ENCODE results near the gene PCBD1. TPM values are rescaled to one million over a fixed set of nuclear protein-coding genes. Genes with fewer than 3 reads are reported as not detected.
A peak's percentile ranks its signal among the peaks of the same experiment; 100 is the strongest.

PCBD1 gene
- total RNA-seq, 1 donor from 2014 or later = 162 TPM

DNA sequence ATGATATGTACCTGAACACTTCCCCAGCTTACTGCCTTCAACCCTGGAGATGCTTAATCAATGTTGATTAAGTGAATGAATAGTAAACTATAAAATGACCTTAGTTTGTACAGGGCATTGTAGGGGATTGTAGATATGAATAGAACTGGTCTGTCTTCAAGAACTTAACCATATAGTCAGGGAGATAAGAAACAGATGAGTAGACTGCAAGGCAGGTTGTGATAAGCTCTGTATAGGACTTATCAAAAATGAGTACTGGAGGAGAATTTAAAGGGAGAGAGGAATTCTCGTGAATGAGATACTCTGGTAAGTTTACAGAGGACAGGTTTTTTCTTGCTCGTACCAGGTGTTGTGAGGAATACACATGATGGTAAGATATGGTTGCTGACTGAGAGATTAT lies 45.0 kb downstream of the PCBD1 start:
- no peak overlapping the region for H3K4me3 Mint-ChIP-seq (ENCODE audit: low read depth)
- peaks cover 3% of the 10 kb centered on the region for H3K9me3 Mint-ChIP-seq (ENCODE audit: low read depth)
- TF ChIP-seq, protein P1, sequence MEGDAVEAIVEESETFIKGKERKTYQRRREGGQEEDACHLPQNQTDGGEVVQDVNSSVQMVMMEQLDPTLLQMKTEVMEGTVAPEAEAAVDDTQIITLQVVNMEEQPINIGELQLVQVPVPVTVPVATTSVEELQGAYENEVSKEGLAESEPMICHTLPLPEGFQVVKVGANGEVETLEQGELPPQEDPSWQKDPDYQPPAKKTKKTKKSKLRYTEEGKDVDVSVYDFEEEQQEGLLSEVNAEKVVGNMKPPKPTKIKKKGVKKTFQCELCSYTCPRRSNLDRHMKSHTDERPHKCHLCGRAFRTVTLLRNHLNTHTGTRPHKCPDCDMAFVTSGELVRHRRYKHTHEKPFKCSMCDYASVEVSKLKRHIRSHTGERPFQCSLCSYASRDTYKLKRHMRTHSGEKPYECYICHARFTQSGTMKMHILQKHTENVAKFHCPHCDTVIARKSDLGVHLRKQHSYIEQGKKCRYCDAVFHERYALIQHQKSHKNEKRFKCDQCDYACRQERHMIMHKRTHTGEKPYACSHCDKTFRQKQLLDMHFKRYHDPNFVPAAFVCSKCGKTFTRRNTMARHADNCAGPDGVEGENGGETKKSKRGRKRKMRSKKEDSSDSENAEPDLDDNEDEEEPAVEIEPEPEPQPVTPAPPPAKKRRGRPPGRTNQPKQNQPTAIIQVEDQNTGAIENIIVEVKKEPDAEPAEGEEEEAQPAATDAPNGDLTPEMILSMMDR (IDR thresholded peaks at IDR 0.05; ENCODE audit: unreplicated experiment) = no peak
- DNase-seq (ENCODE audit: low spot score, unreplicated experiment) = no peak
- H3K27ac Mint-ChIP-seq = no peak overlapping the region
- peaks cover 29% of the 10 kb centered on the region for H3K36me3 Mint-ChIP-seq (ENCODE audit: insufficient read depth)
- H3K27me3 Mint-ChIP-seq = no peaks in the 10 kb centered on the region
- peaks cover 34% of the 10 kb centered on the region for H3K4me1 Mint-ChIP-seq (ENCODE audit: low read depth)

DNA sequence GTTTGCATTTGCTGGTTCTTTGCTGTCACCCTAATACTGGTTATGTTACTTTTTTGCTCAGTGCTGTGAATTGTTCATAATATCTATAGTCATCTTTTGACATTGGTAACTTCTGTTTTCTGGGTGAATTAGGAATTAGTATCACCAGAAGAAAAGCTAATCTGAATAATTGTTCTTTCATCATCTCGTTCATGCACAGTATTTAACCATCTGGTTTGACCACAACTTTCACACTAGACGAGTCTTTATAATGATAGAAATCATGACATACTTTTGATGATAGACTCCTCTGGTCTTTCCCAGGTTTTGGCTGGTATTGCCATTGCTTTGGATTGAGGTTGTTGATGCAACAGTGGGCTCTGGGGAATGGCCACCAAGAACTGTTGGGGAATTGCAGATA lies 47.5 kb downstream of the PCBD1 start:
- no peaks in the 10 kb centered on the region for H3K27me3 Mint-ChIP-seq
- no peak overlapping the region for H3K27ac Mint-ChIP-seq
- H3K36me3 Mint-ChIP-seq (ENCODE audit: insufficient read depth) = peaks cover 45% of the 10 kb centered on the region

DNA sequence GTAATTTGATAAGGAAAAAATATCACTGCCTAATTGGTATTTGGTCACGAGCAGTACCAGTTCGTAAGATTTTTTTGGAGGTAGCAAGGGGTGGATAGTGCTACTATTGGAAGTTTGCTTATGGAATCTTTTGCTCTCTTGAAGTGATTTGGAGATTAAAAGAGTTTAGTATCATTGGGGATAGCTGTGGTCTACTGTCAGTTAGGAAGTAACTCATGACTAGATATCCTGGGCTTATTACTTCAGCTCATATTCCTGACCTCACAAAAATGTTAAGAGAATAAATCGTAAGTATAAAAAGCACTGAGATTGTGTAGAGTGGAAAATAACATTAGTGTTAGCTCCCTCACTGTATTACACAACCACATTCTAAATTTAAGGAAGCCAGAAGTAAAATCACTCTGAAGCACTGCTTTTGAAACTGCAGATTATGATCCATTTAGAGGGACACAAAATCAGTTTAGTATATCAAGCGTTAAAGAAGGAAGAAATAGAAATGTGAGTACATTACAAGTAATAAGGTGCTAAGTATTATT lies 50.0 kb downstream of the PCBD1 start:
- Mint-ChIP-seq H3K36me3 (ENCODE audit: insufficient read depth) (peaks cover 41% of the 10 kb centered on the region), H3K27me3 (no peaks in the 10 kb centered on the region), H3K4me3 (ENCODE audit: low read depth) (no peak overlapping the region), H3K27ac (no peak overlapping the region), H3K4me1 (ENCODE audit: low read depth) (peaks cover 5% of the 10 kb centered on the region), H3K9me3 (ENCODE audit: low read depth) (peaks cover 6% of the 10 kb centered on the region)
- no peak for DNase-seq (ENCODE audit: low spot score, unreplicated experiment)
- TF ChIP-seq, protein P1 (IDR thresholded peaks at IDR 0.05; ENCODE audit: unreplicated experiment) = no peak

More for the DNA sequence above, 47.5 kb downstream of the PCBD1 start:
- DNase-seq (ENCODE audit: low spot score, unreplicated experiment) = no peak
- TF ChIP-seq, protein P1 (IDR thresholded peaks at IDR 0.05; ENCODE audit: unreplicated experiment) = no peak
- no peak overlapping the region for H3K4me3 Mint-ChIP-seq (ENCODE audit: low read depth)
- peaks cover 6% of the 10 kb centered on the region for H3K9me3 Mint-ChIP-seq (ENCODE audit: low read depth)
- H3K4me1 Mint-ChIP-seq (ENCODE audit: low read depth) = peaks cover 27% of the 10 kb centered on the region

DNA sequence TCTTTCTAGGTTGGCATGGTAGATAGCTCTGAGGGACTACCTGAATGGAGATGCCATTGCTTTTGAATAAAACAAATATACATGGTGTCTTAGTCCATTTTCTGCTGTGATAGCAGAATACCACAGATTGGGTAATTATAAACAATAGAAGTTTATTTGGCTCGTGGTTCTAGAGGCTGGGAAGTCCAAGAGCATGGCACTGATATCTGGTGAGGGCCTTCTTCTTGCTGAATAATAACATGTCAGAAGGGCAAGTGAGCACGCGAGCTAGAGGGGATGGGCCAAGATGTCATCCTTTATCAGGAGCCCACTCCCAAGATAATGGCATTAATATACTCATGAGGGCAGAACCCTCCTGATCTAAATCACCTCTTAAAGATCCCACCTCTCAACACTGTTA lies 50.7 kb downstream of the PCBD1 start:
- no peaks in the 10 kb centered on the region for H3K27me3 Mint-ChIP-seq
- peaks cover 38% of the 10 kb centered on the region for H3K36me3 Mint-ChIP-seq (ENCODE audit: insufficient read depth)
- no peak for DNase-seq (ENCODE audit: low spot score, unreplicated experiment)
- peaks cover 6% of the 10 kb centered on the region for H3K9me3 Mint-ChIP-seq (ENCODE audit: low read depth)
- TF ChIP-seq, protein P1 (IDR thresholded peaks at IDR 0.05; ENCODE audit: unreplicated experiment) = no peak
- no peak overlapping the region for H3K4me3 Mint-ChIP-seq (ENCODE audit: low read depth)
- no peaks in the 10 kb centered on the region for H3K4me1 Mint-ChIP-seq (ENCODE audit: low read depth)
- no peak overlapping the region for H3K27ac Mint-ChIP-seq

DNA sequence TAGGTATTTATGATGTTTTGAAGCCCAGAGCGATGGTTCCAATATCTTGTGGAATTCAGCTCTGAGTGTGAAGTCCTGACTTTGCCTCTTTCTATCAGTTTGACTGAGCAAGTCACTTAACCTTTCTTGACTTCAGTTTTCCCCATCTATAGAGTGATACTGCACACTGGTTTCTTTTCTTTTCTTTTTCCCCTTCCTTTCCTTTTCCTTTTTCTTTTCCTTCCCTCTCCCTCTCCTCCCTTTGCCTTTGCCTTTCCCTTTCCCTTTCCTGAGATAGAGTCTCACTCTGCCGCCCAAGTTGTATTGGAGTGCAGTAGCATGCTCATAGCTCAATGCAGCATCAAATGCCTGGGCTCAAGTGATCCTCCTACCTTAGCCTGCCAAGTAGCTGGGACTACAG lies 52.0 kb downstream of the PCBD1 start:
- DNase-seq (ENCODE audit: low spot score, unreplicated experiment) = no peak
- H3K27ac Mint-ChIP-seq = peak overlapping the region; percentile 62
- H3K9me3 Mint-ChIP-seq (ENCODE audit: low read depth) = peaks cover 3% of the 10 kb centered on the region
- no peak overlapping the region for H3K4me3 Mint-ChIP-seq (ENCODE audit: low read depth)
- TF ChIP-seq, protein P1 (IDR thresholded peaks at IDR 0.05; ENCODE audit: unreplicated experiment) = no peak
- H3K36me3 Mint-ChIP-seq (ENCODE audit: insufficient read depth) = peaks cover 29% of the 10 kb centered on the region
- no peaks in the 10 kb centered on the region for H3K27me3 Mint-ChIP-seq
- peaks cover 1% of the 10 kb centered on the region for H3K4me1 Mint-ChIP-seq (ENCODE audit: low read depth)
